NCI-H748 (cell line): ENCODE results near the gene TNIK.

Source experiments
- DNase-seq: peaks from one replicate; lab custom pipeline; 2025; ENCODE audit not compliant: unreplicated experiment; lab: John Stamatoyannopoulos, UW

The TNIK gene

GRCh38 chr3:171176244-171176933 lies 283.8 kb downstream of the TNIK start:
- DNase-seq: no peak

GRCh38 chr3:171175741-171176234 lies 284.4 kb downstream of the TNIK start:
- no peak for DNase-seq

DNA sequence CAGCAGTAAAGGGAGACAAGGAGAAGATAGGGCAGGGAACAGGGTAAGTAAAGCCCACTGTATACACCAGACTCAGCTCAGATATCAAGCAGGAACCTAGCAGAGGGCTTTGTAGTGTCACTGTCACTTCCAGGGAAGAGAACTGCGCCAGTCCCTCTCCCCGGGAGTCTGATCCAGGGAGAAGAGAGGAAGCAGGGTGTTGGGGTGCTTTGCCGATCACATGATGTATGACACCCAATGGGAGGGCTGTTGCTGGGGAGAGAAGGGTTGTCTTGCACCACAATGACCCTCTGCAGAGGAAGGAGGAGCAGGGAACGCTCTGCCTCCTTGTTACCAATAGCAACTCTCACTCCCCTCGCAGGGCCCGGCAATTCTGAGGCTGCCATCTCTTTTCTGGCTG lies 286.5 kb downstream of the TNIK start:
- no peak for DNase-seq

DNA sequence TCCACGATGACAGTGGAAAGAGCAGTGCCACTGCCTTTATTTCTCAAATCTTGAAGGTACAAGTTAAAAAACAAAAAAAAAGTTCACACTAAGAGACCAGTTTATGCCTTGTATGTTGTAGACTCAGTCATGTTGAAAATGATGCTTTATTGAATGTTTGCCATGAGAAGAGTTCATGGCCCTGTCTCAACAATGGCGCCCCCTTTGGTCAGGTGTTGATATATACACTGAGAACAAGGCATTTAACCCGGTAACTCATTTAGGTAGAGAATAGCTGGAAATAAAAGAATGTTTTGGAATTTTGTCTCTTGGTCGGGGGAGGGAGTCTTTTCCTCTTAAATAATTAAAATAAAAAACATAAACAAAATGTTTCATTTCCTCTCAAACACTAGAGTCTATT lies 288.1 kb downstream of the TNIK start:
- peak; percentile 4 for DNase-seq

DNA sequence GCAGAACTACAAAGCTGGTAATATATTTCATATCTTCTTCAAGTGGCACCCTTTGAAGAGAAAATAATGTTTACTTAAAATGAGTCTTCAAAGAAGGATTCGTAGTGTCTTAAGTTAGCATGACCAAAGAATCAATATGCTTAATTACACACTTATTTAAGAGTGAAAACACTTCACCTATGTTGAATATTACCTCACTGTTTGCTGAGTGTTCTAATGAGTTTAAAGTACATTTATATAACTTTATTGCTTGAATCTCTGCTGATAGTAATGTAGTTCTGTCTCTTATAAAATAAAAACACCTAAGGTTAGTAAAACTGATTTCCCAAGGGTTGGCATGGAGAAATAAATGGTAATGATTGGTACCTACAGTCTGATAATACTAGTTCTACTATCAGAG lies 290.3 kb downstream of the TNIK start:
- DNase-seq: no peak

- DNase-seq: no peak
Measured at GRCh38 chr3:171169443-171169842, 290.8 kb downstream of the TNIK start.

GRCh38 chr3:171168551-171168950 lies 291.7 kb downstream of the TNIK start:
- DNase-seq: no peak

- peak; percentile 2 for DNase-seq
Measured at GRCh38 chr3:171168086-171168485, 292.1 kb downstream of the TNIK start.

- DNase-seq: no peak
Measured at GRCh38 chr3:171165983-171166382, 294.2 kb downstream of the TNIK start.

DNA sequence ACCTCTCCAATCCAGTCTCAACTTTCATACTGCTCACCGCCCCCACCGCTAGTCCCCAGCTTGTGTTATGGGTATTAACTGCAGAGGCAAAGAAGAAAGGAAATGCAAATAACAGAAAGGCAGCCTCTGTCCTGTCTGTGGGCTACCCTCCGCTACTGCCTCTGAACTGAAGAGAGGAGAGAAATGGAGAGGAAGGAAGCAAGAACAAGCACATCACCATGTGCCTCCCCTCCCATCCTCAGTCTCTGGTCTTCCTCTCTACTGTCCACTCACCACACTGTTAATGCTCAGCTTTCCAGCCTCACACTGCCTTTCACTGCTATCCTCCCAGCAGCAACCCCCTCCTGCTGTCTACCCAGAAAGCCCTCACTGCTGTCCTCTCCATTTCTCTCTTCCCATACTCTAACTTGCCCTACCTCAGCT lies 294.7 kb downstream of the TNIK start:
- DNase-seq: no peak

- DNase-seq: no peak
Measured at GRCh38 chr3:171164067-171164465, 296.1 kb downstream of the TNIK start.

DNA sequence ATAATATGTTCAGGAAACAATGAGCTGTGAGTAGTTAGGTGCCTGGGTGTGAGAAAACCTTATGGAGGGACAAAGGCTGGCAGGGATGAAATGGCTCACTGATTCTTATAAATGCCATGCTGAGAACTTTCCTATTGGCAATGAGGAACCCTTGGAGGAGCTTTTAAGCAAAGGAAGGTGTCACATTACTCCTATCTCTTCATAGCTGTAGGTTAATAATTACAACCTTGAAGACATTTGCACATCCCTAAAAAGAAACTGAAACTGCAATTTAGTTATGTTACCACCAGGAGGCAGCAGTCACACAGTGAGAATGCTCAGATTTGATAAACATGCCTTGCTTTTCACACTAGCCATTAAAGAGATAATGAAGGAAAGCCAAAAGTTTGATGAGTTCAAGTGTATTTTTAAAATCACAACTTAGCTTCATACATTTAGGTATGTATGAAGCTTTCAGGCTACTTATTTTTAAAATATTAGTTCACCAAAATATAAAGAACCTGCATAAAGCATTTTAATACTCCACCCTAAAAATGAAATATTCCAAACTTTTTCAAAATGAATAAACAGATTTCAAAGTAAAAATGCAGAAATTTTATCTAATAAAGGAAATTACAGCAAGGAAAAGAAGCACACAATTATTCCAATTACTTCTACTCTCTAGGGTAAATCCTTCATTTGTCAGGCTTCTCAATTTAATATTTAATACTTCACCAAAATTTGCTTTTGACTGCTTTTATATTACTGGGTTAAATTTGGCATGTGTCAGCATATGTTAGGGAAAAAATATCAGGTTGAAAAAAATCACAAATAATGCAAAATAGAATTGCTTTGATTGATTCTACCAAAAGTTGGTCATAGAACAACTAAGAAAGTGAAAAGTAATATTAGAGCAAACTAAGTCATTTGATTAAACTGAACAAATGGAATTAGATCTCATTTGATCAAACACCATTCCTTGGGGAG lies 296.8 kb downstream of the TNIK start:
- DNase-seq: peak; percentile 7

- DNase-seq: no peak
Measured at GRCh38 chr3:171160325-171160724, 299.9 kb downstream of the TNIK start.

DNA sequence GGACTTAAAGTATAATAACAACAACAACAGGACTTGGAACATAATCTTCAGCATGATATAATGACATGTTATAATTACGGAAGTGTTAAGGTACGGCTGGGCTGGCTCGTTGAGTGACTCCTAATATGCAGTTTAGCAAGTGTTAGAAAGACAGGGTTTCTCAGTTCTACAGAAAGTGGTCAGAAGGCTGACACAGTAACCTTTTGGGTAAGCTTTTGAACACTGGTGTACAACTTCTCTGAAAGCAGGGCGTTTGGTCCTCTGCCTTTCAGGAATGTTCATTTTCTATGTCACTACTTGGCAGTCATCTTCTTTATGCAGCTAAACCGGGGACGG lies 300.4 kb downstream of the TNIK start:
- no peak for DNase-seq

DNA sequence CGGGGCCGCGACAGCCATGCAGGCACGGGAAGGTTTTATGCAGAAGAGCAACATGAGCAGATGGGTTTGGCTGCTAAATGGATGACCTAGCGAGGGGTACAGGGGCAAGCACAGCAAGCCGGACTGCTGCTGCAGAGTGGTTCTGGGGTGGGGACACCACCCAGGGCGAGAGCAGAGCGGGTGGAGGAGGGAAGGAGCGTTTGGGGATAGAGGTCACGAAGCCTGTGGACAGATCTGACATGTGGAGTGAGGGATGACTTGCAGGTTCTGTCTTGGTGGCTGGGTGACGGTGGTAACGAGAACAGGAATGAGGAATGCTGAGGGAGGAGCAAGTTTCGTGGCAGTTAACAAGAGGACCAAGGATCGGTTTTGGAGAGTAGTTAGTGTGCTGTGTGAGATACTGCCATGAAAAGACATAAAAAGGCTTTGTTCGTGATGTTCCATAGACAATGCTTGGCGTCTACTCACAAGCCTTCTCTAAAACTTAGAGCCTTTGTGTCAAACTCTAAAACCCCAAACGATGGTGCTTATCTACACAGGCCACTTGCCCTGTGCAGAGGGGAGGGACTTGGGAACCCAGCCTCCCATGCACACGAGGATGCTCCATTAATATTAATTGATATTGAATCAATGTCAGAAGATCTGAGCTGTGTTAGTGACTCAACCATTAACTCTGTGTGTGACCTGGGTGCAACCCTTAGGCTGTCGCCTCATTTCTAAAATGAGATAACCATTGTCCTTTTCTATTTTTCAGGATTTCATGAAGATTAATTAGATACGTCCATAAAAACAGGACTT lies 301.0 kb downstream of the TNIK start:
- DNase-seq: no peak

DNA sequence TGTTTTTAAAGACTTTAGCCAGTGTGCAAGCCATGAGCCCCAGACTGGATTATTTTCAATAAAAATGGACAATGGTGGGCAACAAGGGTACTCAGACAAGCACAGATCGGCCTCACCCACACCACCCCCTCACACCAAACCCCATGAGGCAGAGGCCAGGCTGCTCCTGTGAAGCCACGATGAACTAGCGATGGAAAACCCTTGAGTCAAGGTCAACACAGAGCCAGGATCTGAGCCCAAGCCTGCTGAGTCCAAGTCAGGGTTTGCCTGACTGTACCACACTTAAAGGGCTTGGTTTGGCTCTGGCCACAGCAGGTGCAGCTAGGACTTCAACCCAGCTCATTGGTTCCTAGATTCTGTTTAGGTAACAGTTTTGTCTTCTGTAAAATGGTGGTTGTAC lies 302.2 kb downstream of the TNIK start:
- no peak for DNase-seq

DNA sequence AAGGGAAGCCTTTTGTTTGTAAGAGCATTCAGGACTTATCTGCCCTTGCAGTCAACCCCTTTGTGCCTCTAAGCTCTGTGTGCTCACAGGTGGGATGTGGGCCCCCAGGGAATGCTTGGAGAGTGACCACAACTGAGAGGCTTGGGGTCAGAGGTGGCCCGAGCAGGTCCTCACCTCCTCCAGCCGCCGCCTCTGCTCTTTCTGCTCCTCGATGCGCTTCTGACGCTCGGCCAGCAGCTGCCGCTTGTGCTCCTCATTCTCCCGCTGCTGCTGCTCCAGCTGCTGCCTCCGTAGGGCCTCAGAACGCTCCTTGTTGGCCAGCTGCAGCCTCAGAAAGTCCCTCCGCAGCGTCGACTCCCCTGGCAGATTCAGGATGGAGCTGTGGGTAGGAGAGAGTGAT lies 302.9 kb downstream of the TNIK start:
- no peak for DNase-seq

- DNase-seq: no peak
Measured at GRCh38 chr3:171156401-171157010, 303.7 kb downstream of the TNIK start.

GRCh38 chr3:171155122-171155700 lies 305.0 kb downstream of the TNIK start:
- DNase-seq: no peak

DNA sequence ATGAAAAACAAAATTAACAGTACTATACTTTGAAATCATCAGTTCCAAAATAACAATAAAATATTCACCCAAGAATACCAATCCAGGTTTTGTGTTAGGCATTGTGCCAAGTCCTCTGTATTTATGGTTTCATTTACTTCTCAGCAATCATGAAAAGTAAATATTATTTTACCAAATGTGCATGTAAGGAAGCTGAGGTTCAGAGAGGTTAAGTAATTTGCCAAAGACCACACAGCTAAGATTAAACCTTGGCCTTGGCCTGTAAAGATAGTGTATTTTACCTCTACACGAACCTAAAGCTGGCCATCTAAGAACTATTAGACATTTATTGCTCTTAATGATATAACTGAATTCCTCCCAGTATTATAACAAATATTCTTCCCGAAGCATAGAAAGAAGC lies 309.3 kb downstream of the TNIK start:
- no peak for DNase-seq
